NCI-H1930 (cell line): ENCODE results near the gene NANP.
"Not testable (repeated sequence)": the region's sequence is repeated elsewhere in the genome, so short reads cannot be mapped to it uniquely, and the experiment has no call there.

Experiments used
- DNase-seq, 2 experiments: peaks; one replicate each; lab custom pipeline; 2025; lab: John Stamatoyannopoulos, UW

NANP gene, protein sequence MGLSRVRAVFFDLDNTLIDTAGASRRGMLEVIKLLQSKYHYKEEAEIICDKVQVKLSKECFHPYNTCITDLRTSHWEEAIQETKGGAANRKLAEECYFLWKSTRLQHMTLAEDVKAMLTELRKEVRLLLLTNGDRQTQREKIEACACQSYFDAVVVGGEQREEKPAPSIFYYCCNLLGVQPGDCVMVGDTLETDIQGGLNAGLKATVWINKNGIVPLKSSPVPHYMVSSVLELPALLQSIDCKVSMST

DNA sequence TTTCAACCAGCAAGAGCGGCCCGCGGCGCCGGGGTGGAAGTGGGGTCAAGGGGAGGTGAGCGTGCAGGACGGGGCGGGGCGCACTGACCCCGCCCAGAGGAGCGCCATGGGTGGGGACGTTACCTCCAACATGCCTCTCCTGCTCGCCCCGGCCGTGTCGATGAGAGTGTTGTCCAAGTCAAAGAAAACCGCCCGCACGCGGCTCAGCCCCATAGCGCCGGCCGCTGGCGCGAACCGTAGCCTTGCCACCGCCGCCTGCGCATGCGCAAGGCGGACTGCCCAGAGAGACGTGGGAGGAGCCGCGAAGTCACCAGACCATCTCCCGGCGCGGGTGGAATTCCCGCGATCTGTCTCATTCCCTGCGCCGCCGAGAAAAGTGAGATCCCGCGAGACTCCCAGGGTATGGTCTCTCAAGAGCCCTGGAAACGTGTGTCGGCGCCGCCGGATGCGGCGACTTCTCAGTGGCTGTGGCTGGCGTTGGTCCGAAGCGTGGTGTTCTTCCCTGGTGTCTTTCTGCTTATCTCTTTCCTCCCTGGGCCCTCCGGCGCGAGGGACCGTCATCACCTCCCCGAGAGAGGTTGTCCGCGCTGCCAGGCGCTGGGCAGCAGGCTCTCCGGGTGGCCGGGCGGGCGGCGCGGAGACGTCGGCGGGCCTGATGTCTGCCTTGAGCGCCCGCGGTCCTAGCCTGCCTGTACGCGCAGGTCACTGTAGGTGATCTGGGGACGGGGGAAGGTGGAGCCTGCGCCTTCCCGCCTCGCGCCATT is at the start of gene NANP:
TSS of gene NANP (minus strand) at position 279 of the 764 bp plus-strand sequence. CDS start at position 213, 66 bp downstream.
- peak; percentile 99 for DNase-seq

DNA sequence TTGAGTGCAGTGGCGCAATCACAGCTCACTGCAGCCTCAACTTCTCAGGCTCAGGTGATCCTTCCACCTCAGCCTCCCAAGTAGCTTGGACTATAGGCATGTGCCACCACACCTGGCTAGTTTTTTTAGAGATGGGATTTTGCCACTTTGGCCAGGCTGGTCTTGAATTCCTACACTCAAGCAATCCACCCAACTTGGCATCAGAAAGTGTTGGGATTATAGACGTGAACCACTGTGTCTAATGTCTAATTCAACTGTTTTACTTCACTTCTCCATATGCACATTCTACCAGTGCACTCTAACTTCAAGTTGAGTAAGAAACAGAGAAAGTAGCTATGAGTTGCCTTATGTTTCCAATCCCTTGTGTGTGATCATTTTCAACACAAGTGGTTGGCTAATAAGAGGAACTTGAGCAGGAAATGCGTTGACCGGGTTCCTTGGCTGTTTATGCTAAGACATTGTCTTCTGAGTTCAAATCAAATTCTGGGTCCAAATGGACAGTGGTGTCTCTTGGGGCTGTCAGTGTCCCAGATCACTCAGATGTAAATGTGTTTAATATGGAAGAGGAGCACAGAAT is 48.9 kb upstream of the NANP start:
- DNase-seq = no peak

GRCh38 chr20:25669826-25670422 is 46.1 kb upstream of the NANP start:
- no peak for DNase-seq

DNA sequence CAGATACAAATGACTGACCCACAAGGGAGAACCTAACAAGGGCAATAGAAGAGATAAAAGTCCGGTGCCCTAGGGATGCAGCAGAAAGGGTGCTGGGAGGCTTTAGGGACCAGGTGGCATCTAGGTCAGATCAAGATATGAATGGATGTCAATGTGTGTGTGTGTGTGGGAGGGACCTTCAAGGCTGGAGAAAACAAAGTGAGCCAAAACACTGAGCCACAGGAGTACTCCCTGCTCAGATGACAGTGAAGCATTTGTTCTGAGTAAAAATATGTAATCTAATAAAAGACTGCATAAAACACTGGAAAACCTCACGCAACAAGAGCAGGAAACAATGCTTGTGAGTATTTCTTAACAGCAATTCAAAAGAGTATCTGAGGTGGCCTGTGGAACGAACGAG is 44.6 kb upstream of the NANP start:
- no peak for DNase-seq

DNA sequence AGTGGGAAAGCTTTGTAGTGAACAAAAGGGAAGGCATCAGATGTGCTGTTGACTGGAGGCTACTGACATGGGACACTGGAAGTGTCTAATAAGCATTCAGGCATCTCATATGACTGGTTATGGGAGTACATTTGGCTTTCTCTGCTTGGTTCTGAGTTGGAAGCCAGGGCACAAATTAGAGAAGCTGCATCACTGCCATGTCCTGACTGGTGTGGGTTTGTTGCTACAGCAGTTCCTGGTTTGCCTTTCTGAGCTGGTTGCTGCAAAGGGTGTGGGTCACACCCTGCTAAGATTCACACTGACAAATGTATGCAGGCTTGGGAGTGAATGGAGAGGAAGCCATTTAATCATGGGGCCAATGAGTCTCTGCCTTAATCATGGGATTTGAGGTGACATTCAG is 36.2 kb upstream of the NANP start:
- DNase-seq = no peak

GRCh38 chr20:25654487-25654886 is 30.7 kb upstream of the NANP start:
- no peak for DNase-seq

DNA sequence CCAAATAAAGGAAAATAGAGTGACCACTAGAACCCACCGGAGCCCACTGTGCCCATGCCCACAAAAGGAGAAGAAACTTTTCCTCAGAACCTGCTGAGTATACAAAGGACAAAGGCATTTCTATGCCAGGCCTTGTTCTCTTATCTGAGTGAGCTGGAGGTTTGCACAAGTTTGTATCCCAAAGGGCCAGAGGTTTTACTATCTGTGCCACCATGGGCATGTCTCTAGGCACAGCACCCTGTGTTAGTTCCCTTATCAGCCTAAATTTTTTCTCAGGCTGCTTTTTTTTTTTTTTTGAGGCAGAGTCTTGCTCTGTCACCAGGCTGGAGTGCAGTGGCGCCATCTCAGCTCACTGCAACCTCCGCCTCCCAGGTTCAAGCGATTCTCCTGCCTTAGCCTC is 29.1 kb upstream of the NANP start:
- not testable (repeated sequence) for DNase-seq

DNA sequence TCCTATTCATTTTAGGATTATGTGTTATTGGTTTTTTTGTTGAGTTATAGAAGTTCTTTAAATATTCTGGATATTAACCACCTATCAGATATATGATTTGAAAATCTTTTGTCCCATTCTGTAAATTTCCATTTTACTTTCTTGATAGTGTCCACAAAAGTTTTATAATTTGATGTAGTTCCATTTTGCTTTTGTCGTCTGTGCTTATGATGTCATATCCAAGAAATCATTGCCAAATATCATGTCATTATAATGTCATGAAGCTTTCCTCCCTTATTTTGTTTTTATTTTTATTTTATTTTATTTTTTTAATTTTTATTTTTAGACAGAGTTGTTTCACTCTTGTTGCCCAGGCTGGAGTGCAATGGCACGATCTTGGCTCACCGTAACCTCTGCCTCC is 21.0 kb upstream of the NANP start:
- DNase-seq = no peak

DNA sequence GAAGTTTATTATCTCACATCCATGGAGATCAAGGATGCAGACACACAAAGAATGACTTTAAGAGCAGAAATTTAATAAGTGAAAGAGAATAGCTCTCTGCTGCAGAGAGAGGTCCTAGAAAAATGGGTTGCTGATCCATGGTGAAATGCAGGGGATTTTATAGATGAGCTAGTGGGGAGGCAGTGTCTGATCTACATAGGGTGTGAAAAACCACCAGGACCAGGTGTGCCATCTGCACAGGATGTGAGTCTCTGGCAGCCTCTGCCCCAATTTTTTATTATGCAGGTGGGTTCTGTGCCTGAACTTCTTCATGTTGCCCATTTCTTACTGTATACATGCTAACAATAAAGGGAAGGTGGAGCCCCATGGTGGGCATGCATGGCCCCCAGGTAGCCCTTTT is 19.9 kb upstream of the NANP start:
- no peak for DNase-seq

DNA sequence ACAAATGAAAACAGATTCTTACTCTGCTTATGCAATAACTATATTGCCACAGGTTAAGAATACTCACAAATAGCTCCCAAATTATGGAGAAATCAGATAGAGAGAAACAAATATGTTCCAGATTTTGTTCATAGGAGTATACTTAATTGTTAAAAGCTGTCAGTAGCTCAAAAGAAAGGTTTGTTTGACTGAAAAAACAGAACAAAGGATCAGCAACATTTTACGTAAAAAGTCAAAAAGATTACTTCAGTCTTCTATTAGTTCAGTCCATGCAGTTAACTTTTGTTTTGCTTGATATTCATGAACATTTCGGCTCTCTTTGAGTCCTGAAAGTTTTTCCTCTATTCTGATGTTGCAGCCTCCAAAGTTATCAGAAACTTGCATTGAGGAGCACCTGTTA is 13.4 kb upstream of the NANP start:
- no peak for DNase-seq

DNA sequence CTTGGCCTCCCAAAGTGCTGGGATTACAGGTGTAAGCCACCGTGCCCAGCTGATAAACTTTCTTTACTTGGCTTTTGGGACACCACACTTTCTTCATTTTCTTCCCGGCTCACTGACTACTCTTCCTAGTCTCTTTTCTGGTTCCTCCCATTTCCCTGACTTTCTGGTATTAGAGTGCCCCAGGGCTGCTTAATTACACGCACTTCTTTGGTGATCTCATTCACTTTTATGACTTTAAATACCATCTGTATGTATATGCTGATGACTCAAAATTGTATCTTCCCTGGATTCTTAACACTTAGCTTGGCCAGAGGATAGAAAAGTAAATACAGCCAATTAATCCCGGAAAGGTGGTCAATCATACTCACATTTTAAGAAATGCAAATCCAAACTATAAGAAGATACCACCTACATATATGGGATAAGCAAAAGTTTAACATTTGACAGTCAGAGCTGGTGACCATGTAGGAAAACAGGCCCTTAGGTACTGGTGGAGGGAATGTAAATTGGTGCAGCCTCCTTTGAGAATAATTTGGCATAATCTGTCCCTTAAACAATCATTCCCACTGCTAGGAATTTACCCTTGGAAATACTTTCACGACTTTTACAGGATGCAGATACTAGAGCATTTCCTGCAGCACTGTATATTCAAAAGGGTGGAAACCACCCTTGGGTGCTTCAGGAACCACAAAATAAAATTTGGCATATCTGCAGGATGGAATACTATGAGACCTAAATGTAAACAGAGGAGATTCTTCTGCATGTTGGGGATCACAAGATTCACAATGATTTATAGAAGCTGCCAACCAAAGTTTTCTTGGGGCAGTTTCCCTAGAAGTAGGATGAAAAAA is 9.4 kb upstream of the NANP start:
- no peak for DNase-seq

GRCh38 chr20:25630615-25631014 is 6.8 kb upstream of the NANP start:
- DNase-seq = not testable (repeated sequence)

DNA sequence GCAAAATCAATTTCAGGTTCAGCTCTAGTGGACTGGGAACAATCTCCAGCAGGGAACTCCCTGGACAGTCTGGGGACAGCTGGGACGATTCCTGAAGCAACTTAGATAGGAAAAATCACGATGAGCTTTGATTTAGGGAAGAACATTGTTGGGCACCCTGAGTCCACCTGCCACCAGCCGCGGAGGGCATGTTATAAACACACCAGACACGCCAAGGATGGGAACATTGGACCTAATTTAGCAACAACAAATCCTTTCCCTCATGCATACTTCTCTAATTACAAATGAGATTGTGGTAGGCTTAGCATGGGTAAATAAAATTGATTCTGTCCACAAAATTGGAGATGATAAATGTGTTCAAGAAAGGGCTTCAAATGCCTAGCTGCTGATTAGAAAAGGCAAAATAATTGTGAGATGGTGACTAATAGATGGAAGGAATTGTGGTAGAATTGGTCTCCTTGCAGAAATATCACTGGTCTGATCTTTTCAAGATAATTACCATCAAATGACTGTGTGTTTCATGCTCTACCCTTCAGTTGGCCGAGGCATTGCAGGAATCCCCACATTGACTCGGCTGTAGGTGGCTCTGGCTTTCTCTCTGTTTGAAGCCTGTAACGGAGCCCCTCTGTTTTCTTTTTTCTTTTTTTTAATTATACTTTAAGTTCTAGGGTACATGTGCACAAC is 6.1 kb upstream of the NANP start:
- DNase-seq = no peak

- DNase-seq = no peak
These were observed 3.0 kb upstream of the NANP start for GRCh38 chr20:25626779-25627178.

DNA sequence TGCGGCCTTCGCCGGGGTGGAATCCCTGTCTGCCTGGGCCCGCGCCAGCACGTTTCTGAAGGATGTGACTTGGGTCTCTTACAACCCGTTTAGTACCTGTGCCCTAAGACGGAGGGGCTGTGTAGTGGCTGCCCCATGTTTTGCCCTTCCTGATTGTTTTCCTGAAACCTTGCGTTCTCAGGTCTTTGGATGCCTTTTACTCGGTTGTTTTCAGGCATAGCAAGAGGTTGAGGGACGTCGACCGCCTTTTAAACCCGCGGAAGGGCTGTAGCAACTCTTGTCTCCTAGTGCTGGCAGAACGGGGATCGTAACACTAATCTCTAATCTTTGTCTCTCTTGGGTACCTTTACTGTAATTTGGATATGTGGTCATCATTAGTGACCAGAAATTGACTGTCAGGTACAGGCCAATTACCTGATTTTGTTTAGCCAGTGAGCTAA is 706 bp upstream of the NANP start:
- no peak for DNase-seq

GRCh38 chr20:25623225-25623735 is 534 bp downstream of the NANP start:
- DNase-seq = no peak

GRCh38 chr20:25622450-25623224 is 1.2 kb downstream of the NANP start:
- no peak for DNase-seq

GRCh38 chr20:25622049-25622448 is 1.8 kb downstream of the NANP start:
- no peak for DNase-seq

DNA sequence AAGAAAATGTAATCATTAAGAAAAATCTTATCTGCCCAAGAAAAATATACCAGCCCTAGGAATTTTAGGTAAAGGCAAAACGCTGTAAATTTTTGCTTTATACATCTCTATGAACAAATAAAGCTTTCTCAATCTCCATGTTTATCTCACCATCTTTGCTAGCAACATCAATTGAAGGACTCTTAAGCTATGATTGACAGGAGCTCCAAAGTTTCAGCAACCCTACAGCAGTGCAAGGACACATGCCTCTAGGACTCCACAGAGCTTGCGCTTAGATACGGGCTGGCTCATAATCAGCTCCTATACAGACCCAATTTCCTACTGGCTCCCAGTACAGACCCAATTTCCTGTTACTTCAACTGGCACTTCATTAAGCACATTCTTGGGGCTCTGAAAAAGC is 4.3 kb downstream of the NANP start:
- DNase-seq = no peak

- no peak for DNase-seq
These were observed 15.0 kb downstream of the NANP start for GRCh38 chr20:25608774-25609173.
